Stimulated activated naive CD4-positive, alpha-beta T cell treated with Interleukin-2 at 50 U/mL for 16 hours (primary cell): ENCODE data around the gene LRRC14B.

Source experiments
- DNase-seq: peaks from one replicate; lab custom pipeline; 2025; lab: John Stamatoyannopoulos, UW

Gene LRRC14B

GRCh38 chr5:191036-191948, at the start of gene LRRC14B:
LRRC14B (plus strand) TSS chr5:191495; CDS start chr5:191539, 44 bp downstream.
- DNase-seq: no peak

- DNase-seq: no peak
These were observed 49.5 kb upstream of the LRRC14B start for GRCh38 chr5:141761-142160.

- no peak for DNase-seq
These were observed 49.0 kb upstream of the LRRC14B start for GRCh38 chr5:142246-142810.

- DNase-seq: no peak
These were observed 48.3 kb upstream of the LRRC14B start for GRCh38 chr5:143041-143440.

GRCh38 chr5:144941-145340, 46.4 kb upstream of the LRRC14B start:
- no peak for DNase-seq

- no peak for DNase-seq
These were observed 45.5 kb upstream of the LRRC14B start for GRCh38 chr5:145585-146323.

- no peak for DNase-seq
These were observed 43.5 kb upstream of the LRRC14B start for GRCh38 chr5:147751-148150.

GRCh38 chr5:149745-150485, 41.4 kb upstream of the LRRC14B start:
- no peak for DNase-seq

GRCh38 chr5:150746-151145, 40.5 kb upstream of the LRRC14B start:
- no peak for DNase-seq

- DNase-seq: no peak
These were observed 39.2 kb upstream of the LRRC14B start for GRCh38 chr5:152077-152476.

GRCh38 chr5:153256-153655, 38.0 kb upstream of the LRRC14B start:
- no peak for DNase-seq

- DNase-seq: no peak
These were observed 37.1 kb upstream of the LRRC14B start for GRCh38 chr5:154236-154635.

- DNase-seq: no peak
These were observed 36.5 kb upstream of the LRRC14B start for GRCh38 chr5:154826-155225.

- DNase-seq: no peak
These were observed 35.5 kb upstream of the LRRC14B start for GRCh38 chr5:155651-156410.

- no peak for DNase-seq
These were observed 34.8 kb upstream of the LRRC14B start for GRCh38 chr5:156411-157072.

- DNase-seq: no peak
These were observed 34.1 kb upstream of the LRRC14B start for GRCh38 chr5:157126-157715.

- DNase-seq: no peak
These were observed 33.5 kb upstream of the LRRC14B start for GRCh38 chr5:157801-158200.

- DNase-seq: no peak
These were observed 32.4 kb upstream of the LRRC14B start for GRCh38 chr5:158807-159447.

- DNase-seq: no peak
These were observed 31.7 kb upstream of the LRRC14B start for GRCh38 chr5:159448-160172.
